ENCODE data around the gene BLNK. TPM values are rescaled to one million over a fixed set of nuclear protein-coding genes. Genes with fewer than 3 reads are reported as not detected.

The BLNK gene
- total and polyA plus RNA-seq, 2 of the 13 experiments (the other 11 are each of a cell fraction or from before 2014, with no cell fraction given): not detected

DNA sequence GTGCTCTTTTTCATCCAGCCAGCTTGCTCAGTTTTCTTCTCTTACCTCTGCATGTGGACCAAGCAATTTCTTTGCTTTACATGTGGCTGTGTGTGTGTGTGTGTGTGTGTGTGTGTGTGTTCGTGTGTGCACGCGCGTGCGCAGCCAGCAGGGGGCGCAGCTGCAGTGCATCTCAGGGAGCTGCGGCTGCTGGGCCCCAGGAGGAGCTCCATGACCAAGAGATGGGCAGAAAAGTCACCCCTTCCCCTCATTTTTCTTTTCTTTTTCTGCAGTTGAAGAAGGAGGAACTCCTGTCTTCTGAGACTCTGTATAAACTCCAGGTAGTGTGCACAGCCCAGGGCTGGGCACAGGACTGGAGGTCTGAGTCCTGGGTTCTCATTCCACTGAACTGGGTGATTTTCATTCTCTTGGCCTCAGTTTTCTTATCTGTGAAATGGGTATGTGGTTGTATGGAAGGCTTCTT, 41.8 kb downstream of the BLNK start (continued):
- TF ChIP-seq DPF2 (CRISPR knock-in tag; IDR thresholded peaks at IDR 0.05; ENCODE audit: borderline replicate concordance, low read depth): no peak
- no peak for TF ChIP-seq RAD51 (IDR thresholded peaks at IDR 0.05; ENCODE audit: borderline replicate concordance)
- TF ChIP-seq ZNF644 (CRISPR knock-in tag; IDR thresholded peaks at IDR 0.05; ENCODE audit: low read depth): no peak
- 0 out of 2 replicates have a peak, but pooled peaks have one; percentile 32 for TF ChIP-seq BHLHE40 (IDR thresholded peaks at IDR 0.05; ENCODE audit: low read length)
- no peak for TF ChIP-seq NCOA1 (CRISPR knock-in tag; IDR thresholded peaks at IDR 0.05)
- no peak for TF ChIP-seq KLF15 (CRISPR knock-in tag; IDR thresholded peaks at IDR 0.05; ENCODE audit: borderline replicate concordance)
- TF ChIP-seq, protein P1, sequence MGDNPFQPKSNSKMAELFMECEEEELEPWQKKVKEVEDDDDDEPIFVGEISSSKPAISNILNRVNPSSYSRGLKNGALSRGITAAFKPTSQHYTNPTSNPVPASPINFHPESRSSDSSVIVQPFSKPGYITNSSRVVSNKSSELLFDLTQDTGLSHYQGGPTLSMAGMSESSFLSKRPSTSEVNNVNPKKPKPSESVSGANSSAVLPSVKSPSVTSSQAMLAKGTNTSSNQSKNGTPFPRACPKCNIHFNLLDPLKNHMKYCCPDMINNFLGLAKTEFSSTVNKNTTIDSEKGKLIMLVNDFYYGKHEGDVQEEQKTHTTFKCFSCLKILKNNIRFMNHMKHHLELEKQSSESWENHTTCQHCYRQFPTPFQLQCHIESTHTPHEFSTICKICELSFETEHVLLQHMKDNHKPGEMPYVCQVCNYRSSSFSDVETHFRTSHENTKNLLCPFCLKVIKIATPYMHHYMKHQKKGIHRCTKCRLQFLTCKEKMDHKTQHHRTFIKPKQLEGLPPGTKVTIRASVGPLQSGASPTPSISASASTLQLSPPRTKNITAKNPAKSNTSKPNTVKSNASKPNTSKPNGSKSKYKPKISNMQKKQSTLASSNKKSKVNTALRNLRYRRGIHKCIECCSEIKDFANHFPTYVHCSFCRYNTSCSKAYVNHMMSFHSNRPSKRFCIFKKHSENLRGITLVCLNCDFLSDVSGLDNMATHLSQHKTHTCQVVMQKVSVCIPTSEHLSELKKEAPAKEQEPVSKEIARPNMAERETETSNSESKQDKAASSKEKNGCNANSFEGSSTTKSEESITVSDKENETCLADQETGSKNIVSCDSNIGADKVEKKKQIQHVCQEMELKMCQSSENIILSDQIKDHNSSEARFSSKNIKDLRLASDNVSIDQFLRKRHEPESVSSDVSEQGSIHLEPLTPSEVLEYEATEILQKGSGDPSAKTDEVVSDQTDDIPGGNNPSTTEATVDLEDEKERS (CRISPR knock-in tag; IDR thresholded peaks at IDR 0.05): no peak
- TF ChIP-seq ZBTB46 (CRISPR knock-in tag; IDR thresholded peaks at IDR 0.05; ENCODE audit: borderline replicate concordance): no peak
- TF ChIP-seq, protein P2, sequence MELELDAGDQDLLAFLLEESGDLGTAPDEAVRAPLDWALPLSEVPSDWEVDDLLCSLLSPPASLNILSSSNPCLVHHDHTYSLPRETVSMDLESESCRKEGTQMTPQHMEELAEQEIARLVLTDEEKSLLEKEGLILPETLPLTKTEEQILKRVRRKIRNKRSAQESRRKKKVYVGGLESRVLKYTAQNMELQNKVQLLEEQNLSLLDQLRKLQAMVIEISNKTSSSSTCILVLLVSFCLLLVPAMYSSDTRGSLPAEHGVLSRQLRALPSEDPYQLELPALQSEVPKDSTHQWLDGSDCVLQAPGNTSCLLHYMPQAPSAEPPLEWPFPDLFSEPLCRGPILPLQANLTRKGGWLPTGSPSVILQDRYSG (CRISPR knock-in tag; IDR thresholded peaks at IDR 0.05): no peak
- TF ChIP-seq RBFOX2 (IDR thresholded peaks at IDR 0.05; ENCODE audit: low read depth, low read length): no peak
- TF ChIP-seq ZNF891 (CRISPR knock-in tag; IDR thresholded peaks at IDR 0.05): no peak
- no peak for TF ChIP-seq GLI4 (CRISPR knock-in tag; IDR thresholded peaks at IDR 0.05; ENCODE audit: borderline replicate concordance)
- TF ChIP-seq, protein P3, sequence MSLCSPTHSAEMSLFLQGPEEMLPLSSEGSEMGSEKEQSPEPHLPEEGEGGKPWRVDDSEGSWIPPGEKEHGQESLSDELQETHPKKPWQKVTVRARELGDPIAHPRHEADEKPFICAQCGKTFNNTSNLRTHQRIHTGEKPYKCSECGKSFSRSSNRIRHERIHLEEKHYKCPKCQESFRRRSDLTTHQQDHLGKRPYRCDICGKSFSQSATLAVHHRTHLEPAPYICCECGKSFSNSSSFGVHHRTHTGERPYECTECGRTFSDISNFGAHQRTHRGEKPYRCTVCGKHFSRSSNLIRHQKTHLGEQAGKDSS (CRISPR knock-in tag; IDR thresholded peaks at IDR 0.05; ENCODE audit: borderline replicate concordance, low read depth): no peak
- TF ChIP-seq YY1 (IDR thresholded peaks at IDR 0.05; ENCODE audit: insufficient read depth, insufficient replicate concordance, low read depth, low read length): peak; percentile 47
- no peak for TF ChIP-seq KLF9 (CRISPR knock-in tag; IDR thresholded peaks at IDR 0.05; ENCODE audit: low read depth)
- no peak for TF ChIP-seq ZNF18 (CRISPR knock-in tag; IDR thresholded peaks at IDR 0.05; ENCODE audit: insufficient replicate concordance)
- TF ChIP-seq RORA (CRISPR knock-in tag; IDR thresholded peaks at IDR 0.05): no peak
- no peak for TF ChIP-seq ZBTB8A (CRISPR knock-in tag; IDR thresholded peaks at IDR 0.05; ENCODE audit: borderline replicate concordance, low read depth)
- TF ChIP-seq ZNF414 (CRISPR knock-in tag; IDR thresholded peaks at IDR 0.05): 0 out of 2 replicates have a peak, but pooled peaks have one; percentile 27
- peak; percentile 72 for TF ChIP-seq SMC3 (IDR thresholded peaks at IDR 0.05; ENCODE audit: low read length)
- 0 out of 2 replicates have a peak, but pooled peaks have one; percentile 12 for TF ChIP-seq ATF1 (CRISPR knock-in tag; IDR thresholded peaks at IDR 0.05)
- no peak for TF ChIP-seq CBX5 (CRISPR knock-in tag; IDR thresholded peaks at IDR 0.05; ENCODE audit: borderline replicate concordance)
